WI38 (cell line): Measurements from ENCODE around the gene PKNOX2.

ENCODE experiments used
- H3K4me3 ChIP-seq: 2 replicates; pipeline ENCODE4 v1.5.1; 2011; ENCODE audit warnings: low read depth, mild to moderate bottlenecking, control low read depth, low read length
- TF ChIP-seq, protein P1 (sequence below): IDR thresholded peaks from 2 replicates; pipeline ENCODE4 v1.5.1; 2012; ENCODE audit warnings: low read depth, mild to moderate bottlenecking, control low read depth, low read length

PKNOX2 gene

DNA sequence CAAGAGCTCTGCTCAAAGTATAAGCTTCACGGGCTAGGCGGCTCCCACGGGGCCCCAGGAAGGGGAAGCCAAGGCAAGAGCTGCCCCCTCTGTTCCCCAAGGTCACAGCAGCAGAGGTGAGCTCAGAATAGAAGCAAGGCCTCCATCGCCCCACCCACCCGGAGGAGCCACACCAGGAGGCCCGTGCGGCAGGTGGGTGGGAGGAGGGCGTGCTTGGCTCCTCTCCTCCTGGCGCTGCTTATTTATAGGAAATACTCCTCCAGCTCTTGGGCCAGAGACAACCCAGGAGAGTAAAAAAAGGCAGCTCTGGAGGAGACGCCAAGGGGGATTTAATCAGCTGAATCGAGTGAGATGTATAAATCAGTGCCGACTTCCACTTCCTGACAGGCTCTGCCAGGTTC lies 243.8 kb downstream of the PKNOX2 start:
- no peak overlapping the region for H3K4me3 ChIP-seq
- TF ChIP-seq, protein P1, sequence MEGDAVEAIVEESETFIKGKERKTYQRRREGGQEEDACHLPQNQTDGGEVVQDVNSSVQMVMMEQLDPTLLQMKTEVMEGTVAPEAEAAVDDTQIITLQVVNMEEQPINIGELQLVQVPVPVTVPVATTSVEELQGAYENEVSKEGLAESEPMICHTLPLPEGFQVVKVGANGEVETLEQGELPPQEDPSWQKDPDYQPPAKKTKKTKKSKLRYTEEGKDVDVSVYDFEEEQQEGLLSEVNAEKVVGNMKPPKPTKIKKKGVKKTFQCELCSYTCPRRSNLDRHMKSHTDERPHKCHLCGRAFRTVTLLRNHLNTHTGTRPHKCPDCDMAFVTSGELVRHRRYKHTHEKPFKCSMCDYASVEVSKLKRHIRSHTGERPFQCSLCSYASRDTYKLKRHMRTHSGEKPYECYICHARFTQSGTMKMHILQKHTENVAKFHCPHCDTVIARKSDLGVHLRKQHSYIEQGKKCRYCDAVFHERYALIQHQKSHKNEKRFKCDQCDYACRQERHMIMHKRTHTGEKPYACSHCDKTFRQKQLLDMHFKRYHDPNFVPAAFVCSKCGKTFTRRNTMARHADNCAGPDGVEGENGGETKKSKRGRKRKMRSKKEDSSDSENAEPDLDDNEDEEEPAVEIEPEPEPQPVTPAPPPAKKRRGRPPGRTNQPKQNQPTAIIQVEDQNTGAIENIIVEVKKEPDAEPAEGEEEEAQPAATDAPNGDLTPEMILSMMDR, result no peak

DNA sequence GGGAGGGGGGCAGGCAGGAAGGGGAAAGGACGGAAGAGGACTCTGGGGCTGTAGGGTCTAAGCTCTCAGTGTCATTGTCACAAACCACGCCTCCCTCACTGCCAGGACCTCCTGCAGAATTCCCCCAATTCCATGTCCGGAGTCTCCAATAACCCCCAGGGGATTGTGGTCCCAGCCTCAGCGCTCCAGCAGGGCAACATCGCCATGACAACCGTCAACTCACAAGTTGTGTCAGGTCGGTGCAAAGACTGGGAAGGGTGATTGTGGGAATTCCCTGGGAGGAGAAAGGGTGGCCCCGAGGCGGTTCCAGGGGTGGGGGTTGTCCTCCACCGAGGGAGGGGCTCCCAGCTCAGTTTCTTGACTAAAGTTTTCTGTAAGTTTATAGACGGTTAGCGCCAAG lies 245.5 kb downstream of the PKNOX2 start:
- TF ChIP-seq, protein P1, result no peak
- no peak overlapping the region for H3K4me3 ChIP-seq

DNA sequence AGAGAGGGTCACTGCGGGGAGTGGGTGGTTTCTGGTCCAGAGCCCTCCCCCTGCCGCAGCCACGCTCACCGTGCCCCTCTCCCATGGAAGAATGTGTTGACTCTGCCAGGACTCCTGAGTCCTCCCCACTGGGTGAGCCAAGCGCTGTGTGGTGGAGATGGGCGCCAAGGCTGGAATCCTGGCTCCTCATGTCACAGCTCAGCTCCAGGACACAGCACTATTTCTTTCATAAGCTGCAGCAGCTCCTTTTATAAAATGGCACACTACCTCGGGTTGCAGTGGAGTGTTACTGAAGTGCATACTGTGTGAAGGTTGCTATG lies 247.6 kb downstream of the PKNOX2 start:
- TF ChIP-seq, protein P1, result no peak
- no peak overlapping the region for H3K4me3 ChIP-seq

DNA sequence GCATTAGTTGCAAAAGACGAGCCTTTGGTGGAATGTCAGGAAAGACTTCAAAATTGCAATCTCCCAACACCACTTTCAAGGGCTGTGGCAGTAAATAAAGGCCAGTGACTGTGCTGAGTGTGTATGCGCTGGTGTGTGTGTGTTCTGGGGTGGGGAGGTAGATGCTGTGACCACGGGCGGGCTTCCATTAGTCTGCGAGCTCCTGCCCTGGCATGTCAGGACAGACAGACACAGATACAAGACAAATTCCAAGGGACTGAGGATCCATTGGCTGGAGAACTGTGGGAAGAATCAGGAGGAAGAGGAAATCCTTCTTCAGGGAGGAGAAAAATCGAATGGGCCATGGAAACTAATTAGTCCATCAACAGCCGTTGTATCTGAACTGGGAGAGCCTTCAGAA lies 248.0 kb downstream of the PKNOX2 start:
- no peak overlapping the region for H3K4me3 ChIP-seq
- TF ChIP-seq, protein P1, result no peak

DNA sequence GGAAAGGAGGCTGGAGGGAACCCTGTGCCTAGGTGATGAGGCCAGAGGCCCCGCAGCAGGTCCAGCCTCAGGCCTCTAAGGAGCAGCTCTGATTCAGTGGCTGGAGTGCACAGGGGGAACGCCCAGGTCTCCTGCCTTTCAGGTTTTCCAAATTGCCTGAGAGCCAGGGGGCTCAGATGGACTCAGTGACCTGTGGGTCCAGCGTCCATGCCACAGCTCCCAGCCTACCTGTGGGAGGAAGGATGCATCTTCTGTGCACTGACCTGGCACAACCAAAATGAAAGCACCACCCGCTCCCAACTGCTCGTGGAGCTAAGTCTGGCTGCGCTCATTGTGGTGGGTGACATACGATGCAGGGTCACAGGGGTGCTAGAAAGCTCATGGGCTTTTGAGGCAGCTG lies 248.7 kb downstream of the PKNOX2 start:
- TF ChIP-seq, protein P1, result no peak
- H3K4me3 ChIP-seq, result no peak overlapping the region

DNA sequence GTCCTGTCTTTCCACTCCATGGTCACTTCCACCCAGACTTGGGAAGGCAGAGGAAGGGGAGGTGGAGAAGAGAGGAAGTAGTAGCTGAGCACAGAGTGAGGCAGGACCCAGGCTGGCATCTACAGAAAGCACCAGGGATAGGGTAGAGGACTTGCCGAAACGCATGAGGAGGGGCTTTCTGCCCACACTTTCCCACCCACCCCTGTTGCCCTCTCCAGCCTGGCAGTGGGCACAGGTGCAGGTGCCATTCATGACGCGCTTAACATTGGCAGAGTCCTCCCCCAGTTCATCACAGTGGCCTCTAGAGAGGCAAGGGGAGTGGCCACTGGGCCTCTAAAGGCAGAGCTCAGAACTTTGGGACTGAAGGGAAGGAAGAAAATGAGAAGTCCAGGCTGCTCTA lies 249.6 kb downstream of the PKNOX2 start:
- H3K4me3 ChIP-seq, result no peak overlapping the region
- TF ChIP-seq, protein P1, result no peak

DNA sequence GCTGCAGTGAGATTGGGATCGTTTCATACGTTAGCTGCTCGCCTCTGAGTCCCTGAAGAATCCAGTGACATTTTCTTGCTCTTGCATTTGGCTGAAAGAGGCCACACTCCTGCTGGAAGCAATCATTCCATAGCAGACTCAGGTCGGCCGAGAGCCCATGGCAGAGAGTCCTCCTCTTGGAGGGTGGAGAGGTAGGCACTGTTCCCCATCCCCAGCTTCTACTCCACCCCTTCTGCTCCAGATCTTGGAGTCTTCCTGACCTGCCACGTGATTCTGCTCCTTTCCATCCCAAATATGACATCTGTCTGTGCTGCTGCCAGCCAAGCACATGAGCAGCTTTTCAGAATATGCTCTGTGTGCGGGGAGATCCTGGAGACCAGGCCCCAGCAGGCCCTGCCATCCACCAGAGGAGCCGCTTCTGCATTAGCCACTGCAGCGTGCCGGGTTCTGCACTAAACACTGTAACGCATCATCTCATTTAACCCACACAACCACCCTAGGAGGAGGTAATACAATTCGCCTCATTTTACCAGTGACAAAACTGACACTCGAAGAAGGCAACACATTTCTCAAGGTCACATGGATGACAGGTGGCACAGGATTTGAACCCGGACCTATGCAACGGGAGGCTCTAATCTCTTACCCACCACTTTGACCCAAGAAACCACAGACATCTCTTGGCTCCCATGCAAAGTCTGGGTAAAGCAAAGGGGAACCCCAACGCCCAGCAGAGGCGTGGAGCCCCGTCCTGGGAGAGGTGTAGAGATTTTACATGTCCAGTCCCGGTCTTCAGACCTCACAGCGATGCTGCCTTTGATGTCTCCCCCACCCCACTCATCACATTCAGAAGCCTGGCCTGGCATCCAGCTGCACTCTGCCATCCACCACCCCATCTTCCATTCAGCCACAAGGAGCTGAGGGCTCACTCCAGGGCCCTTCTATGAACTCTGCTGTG lies 252.7 kb downstream of the PKNOX2 start:
- no peak overlapping the region for H3K4me3 ChIP-seq
- TF ChIP-seq, protein P1, result no peak
